Measurements from ENCODE around the gene KRTAP5-7.
A peak's percentile ranks its signal among the peaks of the same experiment; 100 is the strongest.

Gene KRTAP5-7

DNA sequence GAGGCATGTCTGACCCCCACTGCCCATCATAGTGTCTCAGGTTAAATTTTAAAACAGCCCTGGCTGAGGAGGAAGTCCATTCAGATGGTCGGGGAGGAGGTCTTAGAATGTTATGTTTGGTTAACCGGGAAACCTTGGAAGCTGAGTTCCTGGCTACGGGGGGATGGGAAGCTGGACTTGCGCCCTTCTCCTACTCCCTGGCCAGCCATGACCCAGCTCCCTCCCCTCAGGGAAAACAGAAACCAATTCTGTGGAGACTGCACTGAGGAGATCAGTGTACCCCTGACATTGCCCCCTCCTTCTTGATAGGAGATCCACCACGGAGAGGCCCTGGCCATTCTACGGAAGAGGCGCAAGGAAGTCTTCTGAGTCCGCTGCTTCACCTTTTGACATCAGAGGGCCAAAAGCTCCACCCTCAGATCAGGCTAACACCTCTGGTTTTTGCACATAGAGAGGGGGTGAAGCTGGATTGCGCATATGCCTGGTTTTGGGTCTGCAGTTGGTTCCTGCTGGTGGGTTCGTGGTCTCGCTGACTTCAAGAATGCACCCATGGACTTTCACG lies 18.4 kb downstream of the KRTAP5-7 start:
- H3K27me3 Mint-ChIP-seq = peaks cover 26% of the 10 kb centered on the region in 2 donors
- no peak for ATAC-seq (replicated peaks)
- no peak for DNase-seq
- peaks cover 13 to 27% of the 10 kb centered on the region in 2 donors for H3K36me3 Mint-ChIP-seq
- no peak overlapping the region for H3K27ac Mint-ChIP-seq
- peaks cover 32 to 33% of the 10 kb centered on the region in 2 donors for H3K4me1 Mint-ChIP-seq
- H3K9me3 Mint-ChIP-seq = peaks cover 17 to 19% of the 10 kb centered on the region in 2 donors
- H3K4me3 Mint-ChIP-seq = no peak overlapping the region

- ATAC-seq (replicated peaks) = no peak
- DNase-seq = no peak
- Mint-ChIP-seq H3K36me3 (peaks cover 6 to 13% of the 10 kb centered on the region in 2 donors), H3K4me3 (no peak within 1 kb of the TSS), H3K9me3 (peaks cover 8 to 12% of the 10 kb centered on the region in 2 donors), H3K4me1 (peaks cover 34 to 48% of the 10 kb centered on the region in 2 donors), H3K27ac (no peak within 1 kb of the TSS), H3K27me3 (peaks cover 21 to 26% of the 10 kb centered on the region in 2 donors)
Observed at GRCh38 chr11:71548120-71548519, 21.1 kb downstream of the KRTAP5-7 start, which contains the start of gene KRTAP5-9. KRTAP5-9 (plus strand) TSS chr11:71548420; CDS start chr11:71548658, 238 bp downstream.

DNA sequence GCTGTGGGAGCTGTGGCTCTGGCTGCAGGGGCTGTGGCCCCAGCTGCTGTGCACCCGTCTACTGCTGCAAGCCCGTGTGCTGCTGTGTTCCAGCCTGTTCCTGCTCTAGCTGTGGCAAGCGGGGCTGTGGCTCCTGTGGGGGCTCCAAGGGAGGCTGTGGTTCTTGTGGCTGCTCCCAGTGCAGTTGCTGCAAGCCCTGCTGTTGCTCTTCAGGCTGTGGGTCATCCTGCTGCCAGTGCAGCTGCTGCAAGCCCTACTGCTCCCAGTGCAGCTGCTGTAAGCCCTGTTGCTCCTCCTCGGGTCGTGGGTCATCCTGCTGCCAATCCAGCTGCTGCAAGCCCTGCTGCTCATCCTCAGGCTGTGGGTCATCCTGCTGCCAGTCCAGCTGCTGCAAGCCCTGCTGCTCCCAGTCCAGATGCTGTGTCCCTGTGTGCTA lies 21.7 kb downstream of the KRTAP5-7 start:
- Mint-ChIP-seq H3K36me3 (peaks cover 6 to 12% of the 10 kb centered on the region in 2 donors), H3K27ac (no peak overlapping the region), H3K4me1 (peaks cover 27 to 42% of the 10 kb centered on the region in 2 donors), H3K27me3 (peaks cover 21 to 26% of the 10 kb centered on the region in 2 donors), H3K4me3 (no peak overlapping the region), H3K9me3 (peaks cover 8 to 12% of the 10 kb centered on the region in 2 donors)
- ATAC-seq (replicated peaks) (no peak), DNase-seq (no peak)

DNA sequence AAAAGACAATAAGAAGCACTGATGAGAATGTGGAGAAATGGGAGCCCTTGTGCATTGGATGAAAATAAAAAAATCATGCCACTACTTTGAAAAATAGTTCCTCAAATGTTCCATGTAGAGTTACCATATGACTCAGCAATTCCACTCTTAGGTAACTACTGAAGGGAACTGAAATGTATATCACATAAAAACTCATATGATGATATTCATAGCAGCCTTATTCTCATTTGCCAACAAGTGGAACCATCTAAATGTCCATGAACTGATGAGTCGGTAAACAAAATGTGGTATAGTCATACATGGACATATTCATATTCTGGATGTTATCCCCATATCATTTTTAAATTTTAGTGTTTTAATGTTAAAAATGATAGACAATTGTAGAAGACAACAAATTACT lies 24.6 kb downstream of the KRTAP5-7 start:
- Mint-ChIP-seq H3K9me3 (peaks cover 0 to 2% of the 10 kb centered on the region in 2 donors), H3K27me3 (peaks cover 19 to 26% of the 10 kb centered on the region in 2 donors), H3K4me3 (no peak overlapping the region), H3K4me1 (peaks cover 21 to 30% of the 10 kb centered on the region in 2 donors), H3K27ac (no peak overlapping the region), H3K36me3 (peaks cover 0 to 4% of the 10 kb centered on the region in 2 donors)
- ATAC-seq (replicated peaks) (peak; percentile 82 to 90), DNase-seq (no peak)

DNA sequence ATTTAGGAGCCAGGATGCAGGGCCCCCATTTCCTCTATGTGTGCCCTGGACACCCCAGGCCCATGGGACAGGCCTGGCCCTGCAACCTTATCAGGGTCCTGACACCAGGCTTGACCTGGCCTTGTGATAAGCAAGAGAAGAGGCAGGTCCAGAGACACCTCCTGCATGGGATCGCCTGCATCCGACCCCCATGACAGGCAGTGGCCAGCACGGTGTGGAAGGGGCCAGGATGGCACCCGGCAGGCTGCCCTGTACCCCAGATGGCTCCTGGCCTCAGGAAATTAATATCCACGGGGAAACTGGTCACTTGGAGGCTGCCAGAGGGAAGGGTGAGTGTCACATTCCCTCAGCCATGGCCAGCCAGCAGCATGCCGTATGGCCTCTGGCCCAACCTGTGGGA lies 27.9 kb downstream of the KRTAP5-7 start:
- no peaks in the 10 kb centered on the region for H3K9me3 Mint-ChIP-seq
- H3K36me3 Mint-ChIP-seq = no peaks in the 10 kb centered on the region
- ATAC-seq (replicated peaks) = no peak
- DNase-seq = no peak
- H3K4me1 Mint-ChIP-seq = peaks cover 14 to 24% of the 10 kb centered on the region in 2 donors
- no peak overlapping the region for H3K4me3 Mint-ChIP-seq
- H3K27me3 Mint-ChIP-seq = peaks cover 0 to 6% of the 10 kb centered on the region in 2 donors
- H3K27ac Mint-ChIP-seq = no peak overlapping the region

DNA sequence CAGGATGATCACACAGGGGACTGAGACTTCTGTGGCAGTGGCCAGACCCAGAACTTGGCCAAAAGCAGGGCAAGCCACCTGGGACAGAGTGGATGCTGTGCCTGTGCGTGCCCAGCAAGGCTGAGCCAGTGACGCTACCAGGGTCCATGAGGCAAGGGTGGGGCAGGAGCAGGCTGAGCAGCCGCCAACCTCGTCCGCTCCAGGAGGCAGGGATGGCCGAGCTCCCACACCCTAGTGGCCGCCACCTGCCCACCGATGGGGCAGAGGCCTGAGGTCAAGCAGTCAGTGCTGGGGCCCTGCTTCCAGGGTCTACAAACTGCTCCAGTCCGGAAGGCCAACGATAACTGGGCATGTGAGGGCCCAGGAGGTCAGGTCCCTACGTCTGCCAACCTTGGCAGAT lies 28.4 kb downstream of the KRTAP5-7 start:
- Mint-ChIP-seq H3K27me3 (peaks cover 0 to 9% of the 10 kb centered on the region in 2 donors), H3K36me3 (no peaks in the 10 kb centered on the region), H3K9me3 (no peaks in the 10 kb centered on the region), H3K27ac (no peak overlapping the region), H3K4me1 (peaks cover 9 to 18% of the 10 kb centered on the region in 2 donors), H3K4me3 (no peak overlapping the region)
- no peak for DNase-seq
- ATAC-seq (replicated peaks) = no peak

- Mint-ChIP-seq H3K36me3 (no peaks in the 10 kb centered on the region), H3K9me3 (peaks cover 0 to 2% of the 10 kb centered on the region in 2 donors), H3K27ac (no peak overlapping the region), H3K4me3 (no peak overlapping the region), H3K4me1 (peaks cover 8 to 14% of the 10 kb centered on the region in 2 donors), H3K27me3 (peaks cover 3 to 14% of the 10 kb centered on the region in 2 donors)
- no peak for ATAC-seq (replicated peaks)
- DNase-seq = no peak
Observed at GRCh38 chr11:71556018-71556417, 29.0 kb downstream of the KRTAP5-7 start.

DNA sequence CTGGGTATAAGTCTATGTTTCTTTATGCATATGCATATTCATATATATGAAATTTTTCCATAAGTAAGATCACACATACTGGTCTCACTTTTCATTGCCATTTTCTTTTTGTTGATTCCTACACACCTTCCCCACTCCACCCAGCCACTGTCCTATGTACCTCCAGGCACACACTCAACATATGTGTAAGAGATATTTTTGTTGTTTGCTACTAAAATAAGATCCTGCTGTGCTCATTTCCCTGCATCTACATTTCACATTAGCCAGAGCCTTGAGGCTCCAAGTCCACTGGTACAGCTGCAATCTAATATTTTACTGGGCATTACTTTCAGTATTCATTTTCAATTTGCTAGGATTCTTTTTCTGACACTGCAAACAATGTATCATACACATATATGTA lies 30.2 kb downstream of the KRTAP5-7 start:
- Mint-ChIP-seq H3K9me3 (peaks cover 0 to 2% of the 10 kb centered on the region in 2 donors), H3K4me3 (no peak overlapping the region), H3K27ac (no peak overlapping the region), H3K4me1 (peaks cover 0 to 2% of the 10 kb centered on the region in 2 donors), H3K36me3 (no peaks in the 10 kb centered on the region), H3K27me3 (peaks cover 11 to 22% of the 10 kb centered on the region in 2 donors)
- DNase-seq = no peak
- ATAC-seq (replicated peaks) = no peak

- peaks cover 22 to 31% of the 10 kb centered on the region in 2 donors for H3K27me3 Mint-ChIP-seq
- no peak overlapping the region for H3K4me3 Mint-ChIP-seq
- peaks cover 7% of the 10 kb centered on the region in 2 donors for H3K4me1 Mint-ChIP-seq
- H3K27ac Mint-ChIP-seq = no peak overlapping the region
- DNase-seq = no peak
- no peak for ATAC-seq (replicated peaks)
- H3K9me3 Mint-ChIP-seq = peaks cover 0 to 2% of the 10 kb centered on the region in 2 donors
- no peaks in the 10 kb centered on the region for H3K36me3 Mint-ChIP-seq
Observed at GRCh38 chr11:71558996-71559395, 31.9 kb downstream of the KRTAP5-7 start.

- peaks cover 39 to 50% of the 10 kb centered on the region in 2 donors for H3K27me3 Mint-ChIP-seq
- ATAC-seq (replicated peaks) (no peak), DNase-seq (no peak)
- peaks cover 7% of the 10 kb centered on the region in 2 donors for H3K4me1 Mint-ChIP-seq
- no peak overlapping the region for H3K4me3 Mint-ChIP-seq
- H3K27ac Mint-ChIP-seq = no peak overlapping the region
- H3K36me3 Mint-ChIP-seq = no peaks in the 10 kb centered on the region
- peaks cover 0 to 2% of the 10 kb centered on the region in 2 donors for H3K9me3 Mint-ChIP-seq
Observed at GRCh38 chr11:71562120-71562519, 35.1 kb downstream of the KRTAP5-7 start.

DNA sequence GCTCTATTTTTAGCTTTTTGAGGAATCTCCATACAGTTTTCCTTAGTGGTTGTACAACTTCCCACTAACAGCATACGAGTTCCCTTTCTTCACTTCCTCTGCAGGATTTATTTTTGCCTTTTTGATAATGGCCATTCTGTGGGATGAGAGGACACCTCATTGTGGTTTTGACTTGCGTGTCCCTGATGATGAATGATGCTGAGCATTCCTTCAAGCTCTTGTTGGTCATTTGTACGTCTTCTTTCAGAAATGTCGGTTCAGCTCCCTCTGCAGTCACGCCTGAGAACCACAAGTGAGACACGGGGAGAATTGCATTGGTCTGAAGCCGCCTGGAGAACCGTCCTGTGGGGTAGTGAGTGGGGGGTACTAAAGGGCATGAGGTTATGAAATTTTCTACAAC lies 36.3 kb downstream of the KRTAP5-7 start:
- H3K4me1 Mint-ChIP-seq = peaks cover 7% of the 10 kb centered on the region in 2 donors
- peak; percentile 13 for DNase-seq
- H3K27ac Mint-ChIP-seq = no peak overlapping the region
- H3K36me3 Mint-ChIP-seq = no peaks in the 10 kb centered on the region
- peaks cover 39 to 54% of the 10 kb centered on the region in 2 donors for H3K27me3 Mint-ChIP-seq
- ATAC-seq (replicated peaks) = peak; percentile 66 to 74
- H3K9me3 Mint-ChIP-seq = peaks cover 0 to 2% of the 10 kb centered on the region in 2 donors
- H3K4me3 Mint-ChIP-seq = no peak overlapping the region

GRCh38 chr11:71564430-71564829 lies 37.4 kb downstream of the KRTAP5-7 start:
- peaks cover 7% of the 10 kb centered on the region in 2 donors for H3K4me1 Mint-ChIP-seq
- no peak for DNase-seq
- H3K4me3 Mint-ChIP-seq = no peak overlapping the region
- H3K27me3 Mint-ChIP-seq = peaks cover 39 to 54% of the 10 kb centered on the region in 2 donors
- H3K9me3 Mint-ChIP-seq = peaks cover 0 to 2% of the 10 kb centered on the region in 2 donors
- no peak overlapping the region for H3K27ac Mint-ChIP-seq
- H3K36me3 Mint-ChIP-seq = no peaks in the 10 kb centered on the region
- no peak for ATAC-seq (replicated peaks)

DNA sequence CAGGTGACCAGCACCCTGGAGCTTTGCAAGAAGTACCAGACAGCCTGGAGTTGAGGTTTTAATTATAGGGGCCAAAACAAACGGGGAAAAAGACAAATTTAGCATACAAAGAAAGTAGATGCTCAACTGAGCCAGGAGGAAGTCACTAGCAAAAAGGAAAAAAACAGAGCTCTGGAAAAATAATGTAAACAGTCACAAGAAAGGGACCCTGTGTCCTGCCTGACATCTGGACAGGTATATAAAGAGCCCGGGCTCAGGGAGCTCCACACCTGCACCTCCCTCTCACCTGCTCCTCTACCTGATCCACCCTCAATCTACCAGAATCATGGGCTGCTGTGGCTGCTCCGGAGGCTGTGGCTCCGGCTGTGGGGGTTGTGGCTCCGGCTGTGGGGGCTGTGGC lies 38.2 kb downstream of the KRTAP5-7 start, which contains the start of gene KRTAP5-10:
KRTAP5-10 (plus strand) TSS at position 301 of the 400 bp plus-strand sequence; CDS start at position 326, 25 bp downstream.
- DNase-seq (no peak), ATAC-seq (replicated peaks) (no peak)
- H3K27me3 Mint-ChIP-seq = peaks cover 39 to 54% of the 10 kb centered on the region in 2 donors
- no peak within 1 kb of the TSS for H3K27ac Mint-ChIP-seq
- peaks cover 0 to 2% of the 10 kb centered on the region in 2 donors for H3K9me3 Mint-ChIP-seq
- no peaks in the 10 kb centered on the region for H3K36me3 Mint-ChIP-seq
- peaks cover 7% of the 10 kb centered on the region in 2 donors for H3K4me1 Mint-ChIP-seq
- H3K4me3 Mint-ChIP-seq = no peak within 1 kb of the TSS

GRCh38 chr11:71566081-71566620 lies 39.1 kb downstream of the KRTAP5-7 start:
- Mint-ChIP-seq H3K9me3 (no peaks in the 10 kb centered on the region), H3K27ac (no peak overlapping the region), H3K27me3 (peaks cover 41 to 53% of the 10 kb centered on the region in 2 donors), H3K4me3 (no peak overlapping the region), H3K36me3 (no peaks in the 10 kb centered on the region), H3K4me1 (peaks cover 7% of the 10 kb centered on the region in 2 donors)
- no peak for DNase-seq
- ATAC-seq (replicated peaks) = no peak

Measured in stimulated activated naive B cell treated with anti-CD40 and anti-IgM and Interleukin-4, amounts not matched to agents 10 μg/mL and 1 μg/mL and 100 μg/mL, for 72 hours (primary cell).